Heart right ventricle (tissue), 16 donors: ENCODE data around the gene RETREG3. TPM values are rescaled to one million over a fixed set of nuclear protein-coding genes. Genes with fewer than 3 reads are reported as not detected.
"Not testable (repeated sequence)": the region's sequence is repeated elsewhere in the genome, so short reads cannot be mapped to it uniquely, and the experiment has no call there.

Experiments used
- ATAC-seq, 8 donors: fragments of 200-7000 bp; cut with Tn5 transposase; one replicate each; pipeline ENCODE4 v1.9.1; 2020; ENCODE audit warnings: mild to moderate bottlenecking in 8 of 8, moderate library complexity in 8 of 8, moderate number of reproducible peaks in 1 of 8
- DNase-seq, 2 donors: peaks; one replicate each; pipeline ENCODE4 v3.0.0-alpha.2; 2020
- H3K27ac ChIP-seq, 10 donors: fragments of 200-600 bp; sonication (generic) in 2 of 10; one replicate each; pipeline versions ENCODE4 v1.5.0 to v1.8.0; 2020 to 2022; ENCODE audit warnings: mild to moderate bottlenecking in 3 of 10
- H3K27me3 ChIP-seq, 7 donors: fragments of 200-600 bp; one replicate each; pipeline ENCODE4 v1.8.0; 2021 to 2022; ENCODE audit warnings: mild to moderate bottlenecking in 2 of 7
- H3K36me3 ChIP-seq, 9 donors: fragments of 200-600 bp; sonication (generic) in 1 of 9; one replicate each; pipeline versions ENCODE4 v1.5.0 to v1.8.0; 2020 to 2022; ENCODE audit warnings: mild to moderate bottlenecking in 2 of 9
- H3K4me1 ChIP-seq, 9 donors: fragments of 200-600 bp; sonication (generic) in 1 of 9; one replicate each; pipeline versions ENCODE4 v1.5.0 to v1.8.0; 2020 to 2022; ENCODE audit warnings: mild to moderate bottlenecking in 4 of 9
- H3K4me3 ChIP-seq, 10 donors: fragments of 200-600 bp; sonication (generic) in 2 of 10; one replicate each; pipeline versions ENCODE4 v1.5.0 to v1.8.0; 2020 to 2022; ENCODE audit warnings: mild to moderate bottlenecking in 7 of 10, moderate library complexity in 2 of 10
- H3K9me3 ChIP-seq, 11 donors: fragments of 200-600 bp in 10 of 11; sonication (generic) in 2 of 11; one replicate each; pipeline versions ENCODE4 v1.5.0 to v1.8.0; 2013 to 2022; ENCODE audit warnings: mild to moderate bottlenecking in 2 of 11, control low read depth in 1 of 11, moderate library complexity in 1 of 11
- CTCF ChIP-seq, 9 donors: fragments of 200-600 bp; sonication (generic) in 2 of 9; IDR thresholded peaks; one replicate each; pipeline versions ENCODE4 v1.5.0 to v1.8.0; 2021 to 2022; ENCODE audit warnings: antibody characterized with exemption in 9 of 9, mild to moderate bottlenecking in 5 of 9, moderate library complexity in 1 of 9
- WGBS, 2 donors: extraction: QIAGEN DNeasy Blood & Tissue Kit; methylation state at CpG; one replicate each; pipeline ENCODE4 v1.1.7; 2013; ENCODE audit warnings: inconsistent platforms in 1 of 2; 5-methylcytosine and 5-hydroxymethylcytosine counted together
- intact Hi-C, 10 donors: fragments of 100-400 bp; cut with DNase I; formaldehyde crosslinking; loops; one replicate each; pipeline versions ENCODE4 v1.11.1 to v1.14.2; 2022
- polyA plus RNA-seq, 2 donors: library from polyadenylated mRNA; stranded (reverse); fragments of 200-250 nt; gene quantifications; one replicate each; pipeline ENCODE4 v1.2.3, GENCODE V29; 2013
- total RNA-seq, 10 donors: library from RNA; stranded (reverse); fragmentation: NEBNext Ultra II Directional in 3 of 10; extraction: Animal tissue kit (Norgen Biotek cat#: 25700) in 3 of 10; gene quantifications; one replicate each; pipeline versions ENCODE4 v1.2.1 to v1.2.4, GENCODE V29; 2021 to 2023
- donor health status: Arrhythmogenic right ventricular cardiomyopathy.
- donor health status: ischemic (EF 13 %, LVEDD 7.1; RV severe dilation, severe dysfunction).
- donor health status: healthy with polysubstance abuse.
- donor health status: DM: no; HTN: yes; CAD: no.
- donor health status: DM: no; HTN: no; CAD: no.
- donor health status: ischemic (EF 25% LVEDD 6.9; RV normal size, moderate dysfunction).
- donor health status: ischemic (EF 25% LVEDD 5.7; RV mildly dilated, moderate dysfunction).
- donor health status: healthy.
- donor health status: DM: yes; HTN: yes; CAD: no.
- donor health status: Ischemic cardiomyopathy.
- donor health status: ischemic (EF 35%, LVEDD 5.7; RV mildly dilated, moderate dysfunction).
- donor health status: nonischemic (EF 11% LVEDD 7.7; RV severe dilation, severe dysfunction).
- donor health status: DM: yes; HTN: yes; CAD: no.
- donor health status: PGD.
- donor health status: ischemic (EF 29% LVEDD 5.4; RV normal size, mild dysfunction).
- donor health status: nonischemic (EF 23%, LVEDD 6.1; RV moderate dilation, normal function).

The RETREG3 gene
- total and polyA plus RNA-seq, 12 donors, result 9.8 to 29.9 (median 22.8) TPM

DNA sequence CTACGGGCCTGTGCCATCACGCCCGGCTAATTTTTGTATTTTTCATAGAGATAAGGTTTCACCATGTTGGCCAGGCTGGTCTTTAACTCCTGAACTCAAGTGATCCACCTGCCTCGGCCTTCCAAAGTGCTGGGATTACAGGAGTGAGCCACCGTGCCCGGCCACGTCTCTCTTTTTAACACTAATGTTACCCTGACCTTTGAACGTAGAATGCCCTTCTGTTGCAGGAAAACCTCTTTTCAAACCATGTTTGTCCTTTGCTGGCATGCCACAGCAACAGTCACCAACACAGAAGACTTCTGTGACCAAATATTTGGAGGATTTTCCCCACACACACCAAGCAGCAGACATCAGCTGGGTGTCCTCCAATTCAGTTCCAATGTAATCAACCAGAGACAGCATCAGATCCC lies 64.3 kb downstream of the RETREG3 start:
- no peaks in the 10 kb centered on the region for H3K9me3 ChIP-seq
- WGBS, 2 donors, result 79 to 80% methylated on average over 8 of the region's 8 CpGs

GRCh38 chr17:42543190-42544079 lies 65.7 kb downstream of the RETREG3 start:
- WGBS, 2 donors, result 93 to 94% methylated on average over 39 of the region's 39 CpGs
- Histone ChIP-seq H3K27ac (no peak overlapping the region), H3K4me3 (no peak overlapping the region), H3K27me3 (peaks cover 0 to 6% (median 0%) of the 10 kb centered on the region in 7 donors), H3K36me3 (peaks cover 0 to 67% (median 22%) of the 10 kb centered on the region in 9 donors), H3K4me1 (peaks cover 5 to 18% (median 11%) of the 10 kb centered on the region in 9 donors), H3K9me3 (no peaks in the 10 kb centered on the region)
- DNase-seq (no peak), ATAC-seq (no peak)
- intact Hi-C loops, result no loop called here
- TF ChIP-seq CTCF (IDR thresholded peaks at IDR 0.05), result no peak

More for the DNA sequence above, 64.3 kb downstream of the RETREG3 start:
- H3K4me3 ChIP-seq, result no peak overlapping the region
- intact Hi-C loops, result no loop called here
- no peak for ATAC-seq
- peaks cover 0 to 53% (median 22%) of the 10 kb centered on the region in 9 donors for H3K36me3 ChIP-seq
- no peak for DNase-seq
- no peak for TF ChIP-seq CTCF (IDR thresholded peaks at IDR 0.05)
- H3K4me1 ChIP-seq, result peaks cover 5 to 24% (median 18%) of the 10 kb centered on the region in 9 donors
- no peak overlapping the region for H3K27ac ChIP-seq
- peaks cover 0 to 13% (median 0%) of the 10 kb centered on the region in 7 donors for H3K27me3 ChIP-seq

DNA sequence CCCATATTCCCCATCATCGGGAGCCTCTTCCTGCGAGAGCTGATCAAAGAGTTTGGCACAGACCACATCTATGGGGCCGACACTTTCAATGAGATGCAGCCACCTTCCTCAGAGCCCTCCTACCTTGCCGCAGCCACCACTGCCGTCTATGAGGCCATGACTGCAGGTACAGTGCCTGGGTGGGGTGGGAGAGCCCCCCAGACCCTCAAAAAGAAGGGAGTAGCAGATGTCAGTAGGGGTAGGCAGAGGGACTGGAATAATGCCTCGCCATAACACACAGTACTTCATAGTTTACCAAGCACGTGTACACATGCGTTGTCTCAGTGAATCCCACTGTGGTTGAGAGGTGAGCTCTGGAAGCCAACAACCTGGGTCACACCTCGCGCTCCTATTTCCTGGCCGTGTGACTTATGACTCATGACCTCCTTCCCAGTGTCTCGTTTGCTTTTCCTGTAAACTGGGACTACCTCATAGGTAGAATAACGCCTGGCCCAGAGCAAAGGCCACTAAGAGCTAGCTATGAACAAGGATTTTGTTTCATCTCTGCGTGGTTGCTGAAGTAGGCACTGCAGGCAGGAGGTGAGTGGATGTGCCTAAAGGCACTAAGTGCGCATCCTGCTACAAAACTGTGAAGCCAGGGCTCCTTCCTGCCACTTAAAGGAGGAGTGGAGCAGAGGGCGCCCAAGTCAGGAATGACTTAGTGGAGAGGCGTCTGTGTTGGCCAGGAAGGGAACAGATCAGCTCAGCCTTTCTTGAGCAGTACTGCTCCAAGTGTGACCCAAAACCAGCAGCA lies 67.9 kb downstream of the RETREG3 start:
- no peak for TF ChIP-seq CTCF (IDR thresholded peaks at IDR 0.05)
- ATAC-seq (no peak), DNase-seq (no peak)
- Histone ChIP-seq H3K27ac (no peak overlapping the region), H3K27me3 (no peaks in the 10 kb centered on the region), H3K36me3 (peaks cover 0 to 71% (median 22%) of the 10 kb centered on the region in 9 donors), H3K4me3 (no peak overlapping the region), H3K9me3 (no peaks in the 10 kb centered on the region), H3K4me1 (peaks cover 0 to 14% (median 10%) of the 10 kb centered on the region in 9 donors)
- 80 to 81% methylated on average over 17 of the region's 17 CpGs for WGBS, 2 donors
- intact Hi-C loops, result no loop called here

DNA sequence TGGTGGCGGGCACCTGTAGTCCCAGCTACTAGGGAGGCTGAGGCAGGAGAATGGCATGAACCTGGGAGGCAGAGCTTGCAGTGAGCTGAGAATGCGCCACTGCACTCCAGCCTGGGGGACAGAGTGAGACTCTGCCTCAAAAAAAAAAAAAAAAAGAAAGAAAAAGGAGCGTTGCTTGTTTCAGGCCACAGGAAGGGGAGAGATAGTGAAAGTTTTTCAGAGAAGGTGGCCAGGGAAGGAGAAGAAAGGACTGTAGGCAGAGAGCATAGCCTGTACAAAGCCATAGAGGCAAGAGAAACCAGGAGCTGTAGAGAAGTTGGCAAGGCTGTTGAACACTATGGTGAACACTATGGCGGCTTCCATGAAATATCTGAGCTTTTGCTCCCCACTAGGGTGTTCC lies 68.6 kb downstream of the RETREG3 start:
- H3K4me3 ChIP-seq, DNase-seq, intact Hi-C loops, ATAC-seq, H3K27me3 ChIP-seq, H3K9me3 ChIP-seq, H3K27ac ChIP-seq: not testable (repeated sequence)
- peaks cover 0 to 71% (median 22%) of the 10 kb centered on the region in 9 donors for H3K36me3 ChIP-seq
- WGBS, 2 donors, result 91 to 93% methylated on average over 4 of the region's 4 CpGs
- peaks cover 0 to 18% (median 14%) of the 10 kb centered on the region in 9 donors for H3K4me1 ChIP-seq
